ENCODE results near the gene SPINT2.
"Not testable (repeated sequence)": the region's sequence is repeated elsewhere in the genome, so short reads cannot be mapped to it uniquely, and the experiment has no call there.

SPINT2 gene

GRCh38 chr19:38264486-38265212, at the start of gene SPINT2:
SPINT2 (plus strand) TSS chr19:38264573; CDS start chr19:38264893, 320 bp downstream.
- no peak for FAIRE-seq

- no peak for FAIRE-seq
These were observed 47.4 kb upstream of the SPINT2 start for GRCh38 chr19:38216785-38217641.

- no peak for FAIRE-seq
These were observed 46.2 kb upstream of the SPINT2 start for GRCh38 chr19:38218204-38218603.

- FAIRE-seq, result no peak
These were observed 45.2 kb upstream of the SPINT2 start for GRCh38 chr19:38219221-38219620.

- no peak for FAIRE-seq
These were observed 43.0 kb upstream of the SPINT2 start for GRCh38 chr19:38221421-38221820.

GRCh38 chr19:38221919-38222830, 42.2 kb upstream of the SPINT2 start:
- no peak for FAIRE-seq

GRCh38 chr19:38223119-38223523, 41.3 kb upstream of the SPINT2 start:
- no peak for FAIRE-seq

GRCh38 chr19:38223617-38224013, 40.8 kb upstream of the SPINT2 start:
- FAIRE-seq, result no peak

- FAIRE-seq, result no peak
These were observed 40.1 kb upstream of the SPINT2 start, which contains the start of gene DPF1 for GRCh38 chr19:38224014-38224862. DPF1 (minus strand) TSS chr19:38224222; CDS start chr19:38224142, 80 bp downstream.

- not testable (repeated sequence) for FAIRE-seq
These were observed 39.5 kb upstream of the SPINT2 start for GRCh38 chr19:38224863-38225218.

GRCh38 chr19:38227287-38228004, 36.9 kb upstream of the SPINT2 start:
- no peak for FAIRE-seq

GRCh38 chr19:38228005-38228377, 36.4 kb upstream of the SPINT2 start:
- no peak for FAIRE-seq

- FAIRE-seq, result no peak
These were observed 35.6 kb upstream of the SPINT2 start for GRCh38 chr19:38228491-38229439.

GRCh38 chr19:38229585-38230073, 34.7 kb upstream of the SPINT2 start:
- FAIRE-seq, result no peak

- FAIRE-seq, result not testable (repeated sequence)
These were observed 33.8 kb upstream of the SPINT2 start for GRCh38 chr19:38230506-38231133.

- FAIRE-seq, result no peak
These were observed 32.5 kb upstream of the SPINT2 start for GRCh38 chr19:38231918-38232317.

- FAIRE-seq, result no peak
These were observed 30.6 kb upstream of the SPINT2 start for GRCh38 chr19:38233740-38234251.

- no peak for FAIRE-seq
These were observed 29.8 kb upstream of the SPINT2 start for GRCh38 chr19:38234615-38235014.

GRCh38 chr19:38239816-38240215, 24.6 kb upstream of the SPINT2 start:
- FAIRE-seq, result no peak

All from G401.6 (cell line).